GM21528 (cell line): ENCODE results near the gene NEDD4.
"Not testable (repeated sequence)": the region's sequence is repeated elsewhere in the genome, so short reads cannot be mapped to it uniquely, and the experiment has no call there.

Source experiments
- ATAC-seq: cut with Tn5 transposase; IDR thresholded peaks from one replicate; pipeline ENCODE4 v1.9.1; 2021; ENCODE audit warnings: mild to moderate bottlenecking, moderate library complexity; ENCODE audit not compliant: unreplicated experiment, low FRiP score

Gene NEDD4

GRCh38 chr15:55960946-55961345, 32.5 kb downstream of the NEDD4 start:
- no peak for ATAC-seq

GRCh38 chr15:55959744-55960447, 33.5 kb downstream of the NEDD4 start:
- no peak for ATAC-seq

GRCh38 chr15:55958349-55958748, 35.1 kb downstream of the NEDD4 start:
- no peak for ATAC-seq

GRCh38 chr15:55954862-55955605, 38.4 kb downstream of the NEDD4 start:
- no peak for ATAC-seq

- not testable (repeated sequence) for ATAC-seq
Observed at GRCh38 chr15:55952501-55953274, 40.7 kb downstream of the NEDD4 start.

- not testable (repeated sequence) for ATAC-seq
Observed at GRCh38 chr15:55944606-55945005, 48.8 kb downstream of the NEDD4 start.

- ATAC-seq, result no peak
Observed at GRCh38 chr15:55942332-55942731, 51.1 kb downstream of the NEDD4 start.

- ATAC-seq, result no peak
Observed at GRCh38 chr15:55937040-55937439, 56.4 kb downstream of the NEDD4 start.

GRCh38 chr15:55928955-55929354, 64.5 kb downstream of the NEDD4 start:
- no peak for ATAC-seq

- no peak for ATAC-seq
Observed at GRCh38 chr15:55921744-55922143, 71.7 kb downstream of the NEDD4 start.

GRCh38 chr15:55917881-55918296, 75.5 kb downstream of the NEDD4 start:
- no peak for ATAC-seq

GRCh38 chr15:55916666-55917409, 76.6 kb downstream of the NEDD4 start:
- ATAC-seq, result no peak

GRCh38 chr15:55915876-55916567, 77.4 kb downstream of the NEDD4 start:
- ATAC-seq, result no peak

- no peak for ATAC-seq
Observed at GRCh38 chr15:55915221-55915620, 78.2 kb downstream of the NEDD4 start.

GRCh38 chr15:55914446-55914845, 79.0 kb downstream of the NEDD4 start:
- no peak for ATAC-seq

GRCh38 chr15:55912982-55913381, 80.4 kb downstream of the NEDD4 start:
- no peak for ATAC-seq

GRCh38 chr15:55909036-55909811, 84.2 kb downstream of the NEDD4 start:
- no peak for ATAC-seq

GRCh38 chr15:55907797-55908196, 85.6 kb downstream of the NEDD4 start:
- ATAC-seq, result no peak

- ATAC-seq, result no peak
Observed at GRCh38 chr15:55902981-55903380, 90.4 kb downstream of the NEDD4 start.
